Neural crest cell (in vitro differentiated cells): ENCODE data around the gene MSANTD3. TPM values are rescaled to one million over a fixed set of nuclear protein-coding genes. Genes with fewer than 3 reads are reported as not detected.

Source experiments
- DNase-seq: peaks from one replicate; pipeline ENCODE4 v3.0.0; 2021; ENCODE audit warnings: low read depth, mixed read lengths, low spot score
- H3K27ac Mint-ChIP-seq: one replicate; pipeline ENCODE4 v1.8.0; 2021; ENCODE audit warnings: mild to moderate bottlenecking, mixed read lengths; ENCODE audit not compliant: unreplicated experiment
- H3K27me3 Mint-ChIP-seq: 2 replicates; pipeline ENCODE4 v1.8.0; 2021; ENCODE audit warnings: low read depth, mild to moderate bottlenecking, mixed read lengths
- H3K36me3 Mint-ChIP-seq: 2 replicates; pipeline ENCODE4 v1.8.0; 2021; ENCODE audit warnings: low read depth, mild to moderate bottlenecking, mixed read lengths
- H3K4me1 Mint-ChIP-seq: 2 replicates; pipeline ENCODE4 v1.8.0; 2021; ENCODE audit warnings: mixed read lengths
- H3K4me3 Mint-ChIP-seq: one replicate; pipeline ENCODE4 v1.8.0; 2021; ENCODE audit warnings: mild to moderate bottlenecking, mixed read lengths
- H3K9me3 Mint-ChIP-seq: 2 replicates; pipeline ENCODE4 v1.8.0; 2021; ENCODE audit warnings: mixed read lengths
- total RNA-seq: library from RNA; stranded (reverse); gene quantifications from 2 replicates; pipeline ENCODE4 v1.2.1, GENCODE V29; 2021
- TF ChIP-seq, protein P1 (sequence below): fragments of 200-600 bp; sonication (generic); conservative IDR thresholded peaks from 2 replicates; pipeline ENCODE4 v1.5.0; 2021; ENCODE audit warnings: antibody characterized with exemption, mild to moderate bottlenecking

The MSANTD3 gene
- total RNA-seq, 1 donor from 2014 or later: 50.1 TPM

GRCh38 chr9:100448266-100448665, 21.3 kb downstream of the MSANTD3 start:
- TF ChIP-seq, protein P1, sequence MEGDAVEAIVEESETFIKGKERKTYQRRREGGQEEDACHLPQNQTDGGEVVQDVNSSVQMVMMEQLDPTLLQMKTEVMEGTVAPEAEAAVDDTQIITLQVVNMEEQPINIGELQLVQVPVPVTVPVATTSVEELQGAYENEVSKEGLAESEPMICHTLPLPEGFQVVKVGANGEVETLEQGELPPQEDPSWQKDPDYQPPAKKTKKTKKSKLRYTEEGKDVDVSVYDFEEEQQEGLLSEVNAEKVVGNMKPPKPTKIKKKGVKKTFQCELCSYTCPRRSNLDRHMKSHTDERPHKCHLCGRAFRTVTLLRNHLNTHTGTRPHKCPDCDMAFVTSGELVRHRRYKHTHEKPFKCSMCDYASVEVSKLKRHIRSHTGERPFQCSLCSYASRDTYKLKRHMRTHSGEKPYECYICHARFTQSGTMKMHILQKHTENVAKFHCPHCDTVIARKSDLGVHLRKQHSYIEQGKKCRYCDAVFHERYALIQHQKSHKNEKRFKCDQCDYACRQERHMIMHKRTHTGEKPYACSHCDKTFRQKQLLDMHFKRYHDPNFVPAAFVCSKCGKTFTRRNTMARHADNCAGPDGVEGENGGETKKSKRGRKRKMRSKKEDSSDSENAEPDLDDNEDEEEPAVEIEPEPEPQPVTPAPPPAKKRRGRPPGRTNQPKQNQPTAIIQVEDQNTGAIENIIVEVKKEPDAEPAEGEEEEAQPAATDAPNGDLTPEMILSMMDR: no peak

DNA sequence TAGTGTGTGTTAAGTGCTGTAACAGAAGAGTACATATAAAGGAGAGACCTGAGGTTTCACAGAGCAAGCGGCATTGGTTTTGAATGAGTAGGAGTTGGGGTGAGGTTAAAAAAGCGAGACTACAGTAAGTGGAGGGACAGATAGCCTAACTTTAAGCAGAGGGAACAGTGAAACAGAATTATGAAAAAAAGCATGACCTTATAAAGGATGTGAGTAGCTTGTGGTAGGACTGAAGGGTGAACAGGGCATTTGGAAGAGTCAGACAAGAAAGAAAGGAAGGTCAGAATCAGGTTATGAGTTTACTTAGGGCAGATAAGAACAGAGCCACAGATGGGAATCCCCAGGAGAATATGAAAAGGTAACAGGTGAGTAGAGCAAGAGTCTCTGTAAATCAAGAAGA, 22.5 kb downstream of the MSANTD3 start:
- H3K9me3 Mint-ChIP-seq: no peaks in the 10 kb centered on the region
- no peak overlapping the region for H3K4me3 Mint-ChIP-seq
- H3K4me1 Mint-ChIP-seq: peaks cover under 1% of the 10 kb centered on the region
- peaks cover 30% of the 10 kb centered on the region for H3K36me3 Mint-ChIP-seq
- H3K27me3 Mint-ChIP-seq: no peaks in the 10 kb centered on the region
- no peak for DNase-seq
- peak overlapping the region; percentile 4 for H3K27ac Mint-ChIP-seq
- TF ChIP-seq, protein P1: no peak

More at GRCh38 chr9:100448266-100448665, 21.3 kb downstream of the MSANTD3 start:
- Mint-ChIP-seq H3K4me3 (no peak overlapping the region), H3K9me3 (no peaks in the 10 kb centered on the region), H3K4me1 (peaks cover 4% of the 10 kb centered on the region), H3K27ac (no peak overlapping the region), H3K36me3 (peaks cover 23% of the 10 kb centered on the region), H3K27me3 (no peaks in the 10 kb centered on the region)
- no peak for DNase-seq

GRCh38 chr9:100452894-100453293, 26.0 kb downstream of the MSANTD3 start:
- Mint-ChIP-seq H3K27me3 (no peaks in the 10 kb centered on the region), H3K9me3 (no peaks in the 10 kb centered on the region), H3K36me3 (peaks cover 35% of the 10 kb centered on the region), H3K4me3 (no peak overlapping the region), H3K27ac (no peak overlapping the region), H3K4me1 (no peaks in the 10 kb centered on the region)
- TF ChIP-seq, protein P1: no peak
- no peak for DNase-seq

DNA sequence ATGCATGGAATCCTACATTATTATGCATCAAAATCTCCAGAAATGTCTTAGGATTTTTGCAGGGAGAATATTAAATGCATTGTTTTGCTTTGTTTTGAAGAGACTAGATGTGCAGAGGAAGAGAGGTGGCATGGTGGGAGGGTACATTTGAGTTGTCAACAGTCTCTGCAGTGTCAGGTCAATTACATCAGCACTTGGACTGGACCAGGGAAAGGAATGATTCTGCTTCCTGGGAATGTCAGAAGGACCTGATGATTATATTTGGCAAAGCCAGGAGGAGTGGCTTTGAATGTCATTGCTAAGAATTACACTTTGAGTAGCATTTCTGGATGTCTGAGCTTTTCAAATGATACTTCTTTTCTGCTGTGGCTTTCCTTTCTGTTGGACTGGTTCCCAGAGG, 28.5 kb downstream of the MSANTD3 start:
- H3K9me3 Mint-ChIP-seq: no peaks in the 10 kb centered on the region
- no peaks in the 10 kb centered on the region for H3K27me3 Mint-ChIP-seq
- peaks cover 34% of the 10 kb centered on the region for H3K36me3 Mint-ChIP-seq
- no peak overlapping the region for H3K27ac Mint-ChIP-seq
- no peak for DNase-seq
- H3K4me3 Mint-ChIP-seq: no peak overlapping the region
- H3K4me1 Mint-ChIP-seq: no peaks in the 10 kb centered on the region
- TF ChIP-seq, protein P1: no peak

DNA sequence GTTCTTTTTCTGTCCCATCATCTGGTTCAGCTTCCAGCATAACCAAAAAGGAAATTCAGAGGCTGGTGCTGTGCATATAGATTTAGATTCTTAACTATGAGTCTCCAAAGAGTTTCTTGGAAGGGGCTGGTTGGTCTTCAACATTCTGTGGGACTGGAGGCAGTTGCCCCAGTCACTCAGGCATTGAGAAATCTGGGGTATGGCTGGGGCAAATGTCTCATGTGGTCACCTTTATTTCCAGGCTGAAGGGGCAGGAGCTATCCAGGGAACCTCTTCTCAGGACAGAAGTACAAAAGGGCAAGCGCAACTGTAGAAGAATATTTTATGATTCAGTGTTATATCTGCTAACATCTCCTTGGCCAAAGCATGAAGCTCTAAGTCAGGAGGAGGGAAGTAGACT, 30.6 kb downstream of the MSANTD3 start:
- Mint-ChIP-seq H3K4me3 (no peak overlapping the region), H3K4me1 (no peaks in the 10 kb centered on the region), H3K9me3 (no peaks in the 10 kb centered on the region), H3K27me3 (no peaks in the 10 kb centered on the region), H3K36me3 (peaks cover 23% of the 10 kb centered on the region), H3K27ac (no peak overlapping the region)
- TF ChIP-seq, protein P1: no peak
- DNase-seq: no peak

DNA sequence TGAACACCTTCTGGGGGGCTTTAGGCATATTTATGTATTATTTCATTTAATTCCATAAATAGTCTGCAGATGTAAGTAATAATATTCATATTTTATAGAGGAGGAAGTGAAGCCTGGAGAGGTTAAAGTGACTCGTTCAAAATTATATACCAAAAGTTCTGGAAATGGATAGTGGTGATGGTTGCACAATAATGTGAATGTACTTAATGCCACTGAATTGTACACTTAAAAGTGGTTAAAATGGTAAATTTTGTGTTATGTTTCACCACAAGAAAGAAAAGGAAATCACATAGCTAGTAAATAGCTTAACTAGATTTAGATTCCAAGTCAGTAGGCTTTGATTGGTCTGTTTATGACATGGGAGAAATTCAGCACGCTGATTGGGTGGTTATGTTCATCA, 33.0 kb downstream of the MSANTD3 start:
- Mint-ChIP-seq H3K9me3 (no peaks in the 10 kb centered on the region), H3K27me3 (no peaks in the 10 kb centered on the region), H3K4me3 (no peak overlapping the region), H3K27ac (no peak overlapping the region), H3K4me1 (peaks cover 1% of the 10 kb centered on the region), H3K36me3 (peaks cover 12% of the 10 kb centered on the region)
- no peak for DNase-seq
- TF ChIP-seq, protein P1: no peak
